HG03342 (cell line): Measurements from ENCODE around the gene CYSTM1.

Experiments used
- ATAC-seq: cut with Tn5 transposase; IDR thresholded peaks from one replicate; pipeline ENCODE4 v1.9.1; 2021; ENCODE audit warnings: mild to moderate bottlenecking, moderate library complexity; ENCODE audit not compliant: unreplicated experiment

Gene CYSTM1

GRCh38 chr5:140205216-140205615, 30.2 kb downstream of the CYSTM1 start:
- no peak for ATAC-seq

- no peak for ATAC-seq
Observed at GRCh38 chr5:140205952-140206351, 31.0 kb downstream of the CYSTM1 start.

GRCh38 chr5:140207250-140207964, 32.4 kb downstream of the CYSTM1 start:
- ATAC-seq = peak; percentile 80

GRCh38 chr5:140208065-140208464, 33.1 kb downstream of the CYSTM1 start:
- ATAC-seq = no peak

GRCh38 chr5:140213370-140213983, 38.5 kb downstream of the CYSTM1 start:
- ATAC-seq = peak; percentile 64

- ATAC-seq = no peak
Observed at GRCh38 chr5:140214831-140215230, 39.8 kb downstream of the CYSTM1 start.

- ATAC-seq = no peak
Observed at GRCh38 chr5:140215276-140215675, 40.3 kb downstream of the CYSTM1 start.

GRCh38 chr5:140216478-140217074, 41.6 kb downstream of the CYSTM1 start:
- no peak for ATAC-seq

GRCh38 chr5:140217299-140218026, 42.5 kb downstream of the CYSTM1 start:
- ATAC-seq = no peak

- peak; percentile 27 for ATAC-seq
Observed at GRCh38 chr5:140219068-140219991, 44.3 kb downstream of the CYSTM1 start.

- ATAC-seq = peak; percentile 61
Observed at GRCh38 chr5:140220032-140220697, 45.2 kb downstream of the CYSTM1 start.

GRCh38 chr5:140220698-140221064, 45.7 kb downstream of the CYSTM1 start:
- ATAC-seq = no peak

- no peak for ATAC-seq
Observed at GRCh38 chr5:140221697-140222223, 46.8 kb downstream of the CYSTM1 start.

GRCh38 chr5:140222416-140222815, 47.4 kb downstream of the CYSTM1 start:
- ATAC-seq = no peak

- no peak for ATAC-seq
Observed at GRCh38 chr5:140223567-140223966, 48.6 kb downstream of the CYSTM1 start.

GRCh38 chr5:140224658-140225057, 49.7 kb downstream of the CYSTM1 start:
- ATAC-seq = no peak

GRCh38 chr5:140225396-140225795, 50.4 kb downstream of the CYSTM1 start:
- ATAC-seq = no peak

GRCh38 chr5:140227046-140227445, 52.1 kb downstream of the CYSTM1 start:
- ATAC-seq = no peak

- ATAC-seq = no peak
Observed at GRCh38 chr5:140228364-140228837, 53.4 kb downstream of the CYSTM1 start.

- ATAC-seq = no peak
Observed at GRCh38 chr5:140230373-140230772, 55.4 kb downstream of the CYSTM1 start.
